ENCODE results near the gene TSPAN9. TPM values are rescaled to one million over a fixed set of nuclear protein-coding genes. Genes with fewer than 3 reads are reported as not detected.

Gene TSPAN9
- total RNA-seq, 1 donor from 2014 or later: 40.9 TPM

- no peak for FAIRE-seq
- peaks cover 46% of the 10 kb centered on the region for H3K27me3 Mint-ChIP-seq (ENCODE audit: low read depth, unreplicated experiment)
- no peak for TF ChIP-seq CTCF (IDR thresholded peaks at IDR 0.05; ENCODE audit: insufficient read depth, low read depth, low read length)
- TF ChIP-seq EZH2 (IDR thresholded peaks at IDR 0.05; ENCODE audit: insufficient read depth, low read length): no peak
Measured at GRCh38 chr12:3305904-3306619, 228.9 kb downstream of the TSPAN9 start.

GRCh38 chr12:3307389-3307788 is 230.2 kb downstream of the TSPAN9 start:
- no peaks in the 10 kb centered on the region for H3K9me3 Mint-ChIP-seq (ENCODE audit: unreplicated experiment)
- H2AFZ ChIP-seq (ENCODE audit: low read depth, low read length): no peak overlapping the region
- peaks cover 59% of the 10 kb centered on the region for H3K27me3 Mint-ChIP-seq (ENCODE audit: low read depth, unreplicated experiment)
- no peaks in the 10 kb centered on the region for H3K79me2 ChIP-seq (ENCODE audit: insufficient read depth, low read length)
- H3K27ac ChIP-seq (ENCODE audit: low read depth, low read length): no peak overlapping the region
- H4K20me1 ChIP-seq (ENCODE audit: insufficient read depth, low read length): no peaks in the 10 kb centered on the region
- no peak for TF ChIP-seq CTCF (IDR thresholded peaks at IDR 0.05; ENCODE audit: insufficient read depth, low read depth, low read length)
- TF ChIP-seq EZH2 (IDR thresholded peaks at IDR 0.05; ENCODE audit: insufficient read depth, low read length): no peak
- H3K4me1 ChIP-seq (ENCODE audit: insufficient read depth, low read length): peaks cover 22% of the 10 kb centered on the region
- no peak for DNase-seq (ENCODE audit: low read depth)
- H3K4me3 ChIP-seq (ENCODE audit: insufficient read depth, low read depth, low read length): no peak overlapping the region
- no peaks in the 10 kb centered on the region for H3K27me3 ChIP-seq (ENCODE audit: insufficient read depth, low read length)
- FAIRE-seq: no peak
- H3K9ac ChIP-seq (ENCODE audit: low read length): no peak overlapping the region
- no peak overlapping the region for H3K4me3 Mint-ChIP-seq (ENCODE audit: unreplicated experiment)
- no peaks in the 10 kb centered on the region for H3K36me3 Mint-ChIP-seq (ENCODE audit: low read depth, unreplicated experiment)
- H3K27ac Mint-ChIP-seq (ENCODE audit: unreplicated experiment): no peak overlapping the region
- H3K4me1 Mint-ChIP-seq (ENCODE audit: low read depth, unreplicated experiment): peaks cover 8% of the 10 kb centered on the region
- H3K9me3 ChIP-seq (ENCODE audit: insufficient read depth, low read depth, low read length): no peaks in the 10 kb centered on the region
- no peaks in the 10 kb centered on the region for H3K36me3 ChIP-seq (ENCODE audit: insufficient read depth, low read length)
- no peak overlapping the region for H3K4me2 ChIP-seq (ENCODE audit: low read length)

More at GRCh38 chr12:3305904-3306619, 228.9 kb downstream of the TSPAN9 start:
- Histone ChIP-seq H3K4me2 (ENCODE audit: low read length) (no peak overlapping the region), H3K9ac (ENCODE audit: low read length) (no peak overlapping the region), H3K79me2 (ENCODE audit: insufficient read depth, low read length) (no peaks in the 10 kb centered on the region), H3K9me3 (ENCODE audit: insufficient read depth, low read depth, low read length) (no peaks in the 10 kb centered on the region), H3K4me3 (ENCODE audit: insufficient read depth, low read depth, low read length) (no peak overlapping the region), H3K36me3 (ENCODE audit: insufficient read depth, low read length) (no peaks in the 10 kb centered on the region), H3K27ac (ENCODE audit: low read depth, low read length) (no peak overlapping the region), H2AFZ (ENCODE audit: low read depth, low read length) (no peak overlapping the region), H4K20me1 (ENCODE audit: insufficient read depth, low read length) (no peaks in the 10 kb centered on the region), H3K27me3 (ENCODE audit: insufficient read depth, low read length) (no peaks in the 10 kb centered on the region), H3K4me1 (ENCODE audit: insufficient read depth, low read length) (peaks cover 16% of the 10 kb centered on the region)
- Mint-ChIP-seq H3K4me3 (ENCODE audit: unreplicated experiment) (no peak overlapping the region), H3K4me1 (ENCODE audit: low read depth, unreplicated experiment) (peaks cover 8% of the 10 kb centered on the region), H3K9me3 (ENCODE audit: unreplicated experiment) (no peaks in the 10 kb centered on the region), H3K36me3 (ENCODE audit: low read depth, unreplicated experiment) (no peaks in the 10 kb centered on the region), H3K27ac (ENCODE audit: unreplicated experiment) (no peak overlapping the region)
- DNase-seq (ENCODE audit: low read depth): no peak

- no peak for DNase-seq (ENCODE audit: low read depth)
- H3K27me3 ChIP-seq (ENCODE audit: insufficient read depth, low read length): no peaks in the 10 kb centered on the region
- FAIRE-seq: no peak
- no peak overlapping the region for H3K9ac ChIP-seq (ENCODE audit: low read length)
- H3K4me2 ChIP-seq (ENCODE audit: low read length): no peak overlapping the region
- no peaks in the 10 kb centered on the region for H4K20me1 ChIP-seq (ENCODE audit: insufficient read depth, low read length)
- no peak overlapping the region for H3K27ac Mint-ChIP-seq (ENCODE audit: unreplicated experiment)
- H3K4me1 Mint-ChIP-seq (ENCODE audit: low read depth, unreplicated experiment): peaks cover 8% of the 10 kb centered on the region
- H2AFZ ChIP-seq (ENCODE audit: low read depth, low read length): no peak overlapping the region
- H3K36me3 Mint-ChIP-seq (ENCODE audit: low read depth, unreplicated experiment): no peaks in the 10 kb centered on the region
- H3K4me3 ChIP-seq (ENCODE audit: insufficient read depth, low read depth, low read length): no peak overlapping the region
- no peaks in the 10 kb centered on the region for H3K79me2 ChIP-seq (ENCODE audit: insufficient read depth, low read length)
- H3K36me3 ChIP-seq (ENCODE audit: insufficient read depth, low read length): no peaks in the 10 kb centered on the region
- peaks cover 57% of the 10 kb centered on the region for H3K27me3 Mint-ChIP-seq (ENCODE audit: low read depth, unreplicated experiment)
- H3K27ac ChIP-seq (ENCODE audit: low read depth, low read length): no peak overlapping the region
- H3K9me3 ChIP-seq (ENCODE audit: insufficient read depth, low read depth, low read length): no peaks in the 10 kb centered on the region
- H3K4me1 ChIP-seq (ENCODE audit: insufficient read depth, low read length): peaks cover 25% of the 10 kb centered on the region
- H3K9me3 Mint-ChIP-seq (ENCODE audit: unreplicated experiment): no peaks in the 10 kb centered on the region
- no peak for TF ChIP-seq EZH2 (IDR thresholded peaks at IDR 0.05; ENCODE audit: insufficient read depth, low read length)
- no peak for TF ChIP-seq CTCF (IDR thresholded peaks at IDR 0.05; ENCODE audit: insufficient read depth, low read depth, low read length)
- no peak overlapping the region for H3K4me3 Mint-ChIP-seq (ENCODE audit: unreplicated experiment)
Measured at GRCh38 chr12:3308063-3308462, 230.9 kb downstream of the TSPAN9 start.
